Erythroblast (primary cell): ENCODE data around the gene OR10S1.

Experiments
- GATA1 ChIP-seq: IDR thresholded peaks from 2 replicates; pipeline ENCODE4 v1.6.1; 2011; ENCODE audit warnings: low read depth, mild to moderate bottlenecking, control low read depth, low read length, moderate library complexity
- POLR2A ChIP-seq: IDR thresholded peaks from 2 replicates; pipeline ENCODE4 v1.6.1; 2011; ENCODE audit warnings: mild to moderate bottlenecking, low read length

- TF ChIP-seq POLR2A: no peak
- no peak for TF ChIP-seq GATA1
Observed at GRCh38 chr11:123977731-123978347, at the start of gene OR10S1.
